Upper lobe of right lung (tissue), 1 donor: ENCODE data around the gene PLA2G4A. TPM values are rescaled to one million over a fixed set of nuclear protein-coding genes. Genes with fewer than 3 reads are reported as not detected.

Experiments
- ATAC-seq: fragments of 200-7000 bp; cut with Tn5 transposase; one replicate; pipeline ENCODE4 v1.9.1; 2020; ENCODE audit warnings: mild to moderate bottlenecking, moderate library complexity
- DNase-seq: peaks from one replicate; pipeline ENCODE4 v3.0.0-alpha.2; 2020
- H3K27ac ChIP-seq: fragments of 200-600 bp; one replicate; pipeline ENCODE4 v1.8.0; 2022
- H3K27me3 ChIP-seq: fragments of 200-600 bp; one replicate; pipeline ENCODE4 v1.8.0; 2022; ENCODE audit warnings: mild to moderate bottlenecking
- H3K36me3 ChIP-seq: fragments of 200-600 bp; one replicate; pipeline ENCODE4 v1.8.0; 2022
- H3K4me1 ChIP-seq: fragments of 200-600 bp; one replicate; pipeline ENCODE4 v1.8.0; 2022
- H3K4me3 ChIP-seq: fragments of 200-600 bp; one replicate; pipeline ENCODE4 v1.8.0; 2022; ENCODE audit warnings: mild to moderate bottlenecking
- H3K9me3 ChIP-seq: fragments of 200-600 bp; one replicate; pipeline ENCODE4 v1.8.0; 2022
- CTCF ChIP-seq: fragments of 200-600 bp; IDR thresholded peaks from one replicate; pipeline ENCODE4 v1.8.0; 2022; ENCODE audit warnings: antibody characterized with exemption
- intact Hi-C: fragments of 100-400 bp; cut with DNase I; formaldehyde crosslinking; loops from one replicate; pipeline ENCODE4 v1.11.0; 2022
- total RNA-seq: library from RNA; stranded (reverse); fragmentation: NEBNext Ultra II Directional; extraction: Animal tissue kit (Norgen Biotek cat#: 25700); gene quantifications from one replicate; pipeline ENCODE4 v1.2.1, GENCODE V29; 2021
- donor health status: DM: no; HTN: yes; CAD: no; lungs with severe emphysema.

PLA2G4A gene
- total RNA-seq, 1 donor from 2014 or later, result 10.7 TPM

DNA sequence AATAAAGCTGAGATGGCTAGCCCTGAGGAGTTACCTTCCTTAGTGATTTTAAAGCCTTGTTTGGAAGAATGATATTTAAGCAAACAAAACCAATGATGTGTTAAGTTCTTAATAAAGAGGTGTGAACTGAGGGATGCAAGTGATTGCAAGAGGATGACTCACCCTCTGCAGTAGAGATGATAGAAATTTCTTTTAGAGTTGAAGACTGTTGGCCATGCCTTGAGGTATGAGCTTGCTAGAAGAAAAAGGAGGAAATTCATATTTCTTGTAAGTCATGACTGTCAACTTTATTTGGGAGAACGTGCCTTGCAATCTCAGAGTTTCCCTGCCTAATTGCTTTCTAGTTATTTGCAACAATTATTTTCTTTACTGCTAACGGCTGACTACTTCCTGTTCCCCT is 94.7 kb downstream of the PLA2G4A start:
- H3K27me3 ChIP-seq, result no peaks in the 10 kb centered on the region
- intact Hi-C loops, result no loop called here
- no peak for TF ChIP-seq CTCF
- H3K36me3 ChIP-seq, result no peaks in the 10 kb centered on the region
- no peak overlapping the region for H3K4me3 ChIP-seq
- no peak for ATAC-seq
- peaks cover 8% of the 10 kb centered on the region for H3K4me1 ChIP-seq
- no peaks in the 10 kb centered on the region for H3K9me3 ChIP-seq
- no peak for DNase-seq
- H3K27ac ChIP-seq, result no peak overlapping the region

- TF ChIP-seq CTCF, result no peak
- Histone ChIP-seq H3K36me3 (no peaks in the 10 kb centered on the region), H3K27ac (no peak overlapping the region), H3K9me3 (no peaks in the 10 kb centered on the region), H3K4me1 (peaks cover 8% of the 10 kb centered on the region), H3K27me3 (no peaks in the 10 kb centered on the region), H3K4me3 (no peak overlapping the region)
- DNase-seq, result no peak
- no peak for ATAC-seq
- intact Hi-C loops, result no loop called here
These were observed 97.3 kb downstream of the PLA2G4A start for GRCh38 chr1:186925881-186926669.

- intact Hi-C loops, result no loop called here
- Histone ChIP-seq H3K27ac (no peak overlapping the region), H3K36me3 (no peaks in the 10 kb centered on the region), H3K4me1 (peaks cover 8% of the 10 kb centered on the region), H3K27me3 (no peaks in the 10 kb centered on the region), H3K9me3 (no peaks in the 10 kb centered on the region), H3K4me3 (no peak overlapping the region)
- ATAC-seq, result no peak
- no peak for TF ChIP-seq CTCF
- no peak for DNase-seq
These were observed 99.1 kb downstream of the PLA2G4A start for GRCh38 chr1:186927884-186928283.

- DNase-seq (no peak), ATAC-seq (no peak)
- no peaks in the 10 kb centered on the region for H3K36me3 ChIP-seq
- H3K9me3 ChIP-seq, result no peaks in the 10 kb centered on the region
- H3K4me1 ChIP-seq, result peaks cover 8% of the 10 kb centered on the region
- intact Hi-C loops, result no loop called here
- no peak for TF ChIP-seq CTCF
- H3K27me3 ChIP-seq, result no peaks in the 10 kb centered on the region
- no peak overlapping the region for H3K27ac ChIP-seq
- no peak overlapping the region for H3K4me3 ChIP-seq
These were observed 101.5 kb downstream of the PLA2G4A start for GRCh38 chr1:186930238-186930637.

DNA sequence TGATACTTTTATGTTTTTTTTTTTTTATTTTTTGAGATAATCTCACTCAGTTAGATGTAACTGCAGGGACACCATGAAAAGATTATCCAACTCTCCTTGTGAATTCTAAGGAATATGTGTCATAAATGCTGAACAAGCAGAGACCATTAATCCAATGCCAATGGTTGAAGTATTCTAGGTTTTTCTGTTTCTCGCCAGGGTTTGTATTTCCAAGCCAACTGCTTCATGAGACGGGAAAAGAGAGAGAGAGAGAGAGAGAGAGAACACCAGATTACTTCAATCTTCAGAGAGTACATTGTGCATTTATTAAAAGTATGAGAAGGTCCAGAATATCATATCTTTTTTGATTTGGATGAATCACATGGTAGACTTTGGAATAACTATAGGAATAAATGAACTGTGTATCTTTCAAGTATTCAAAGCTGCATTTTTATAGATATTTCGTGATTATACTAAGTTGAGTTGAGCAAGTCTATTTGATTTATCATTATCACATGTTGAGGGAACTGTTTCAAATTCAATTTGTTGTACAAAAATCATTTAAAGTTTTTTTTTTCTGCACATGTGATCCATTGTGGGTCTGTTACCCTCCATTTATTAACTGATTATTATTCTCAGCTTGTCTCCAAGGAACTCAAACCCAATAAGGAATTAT is 108.4 kb downstream of the PLA2G4A start:
- ATAC-seq (no peak), DNase-seq (no peak)
- Histone ChIP-seq H3K4me3 (no peak overlapping the region), H3K4me1 (no peaks in the 10 kb centered on the region), H3K27ac (no peak overlapping the region), H3K9me3 (no peaks in the 10 kb centered on the region), H3K27me3 (no peaks in the 10 kb centered on the region), H3K36me3 (no peaks in the 10 kb centered on the region)
- intact Hi-C loops, result no loop called here
- TF ChIP-seq CTCF, result no peak
